ENCODE data around the gene CD96.

GRCh38 chr3:111601810-111602209, 59.8 kb downstream of the CD96 start:
- TF ChIP-seq CEBPB (IDR thresholded peaks at IDR 0.05), result no peak
- TF ChIP-seq CREB1 (IDR thresholded peaks at IDR 0.05; ENCODE audit: low read depth), result no peak
- TF ChIP-seq TAF1 (IDR thresholded peaks at IDR 0.05; ENCODE audit: low read depth), result no peak
- no peak for TF ChIP-seq EP300 (IDR thresholded peaks at IDR 0.05; ENCODE audit: borderline replicate concordance)
- TF ChIP-seq TCF12 (IDR thresholded peaks at IDR 0.05; ENCODE audit: low read depth), result no peak
- TF ChIP-seq MAX (IDR thresholded peaks at IDR 0.05), result no peak
- no peak for TF ChIP-seq USF1 (IDR thresholded peaks at IDR 0.05)
- no peak for TF ChIP-seq EGR1 (IDR thresholded peaks at IDR 0.05)
- TF ChIP-seq RAD21 (IDR thresholded peaks at IDR 0.05; ENCODE audit: low read depth), result no peak
- TF ChIP-seq REST (IDR thresholded peaks at IDR 0.05; ENCODE audit: low read depth), result no peak
- no peak for TF ChIP-seq FOXM1 (IDR thresholded peaks at IDR 0.05; ENCODE audit: borderline replicate concordance, low read depth)
- TF ChIP-seq TEAD4 (IDR thresholded peaks at IDR 0.05), result no peak
